T-helper 22 cell (primary cell): ENCODE measurements around the gene FUT8.

Experiments
- DNase-seq: peaks from one replicate; pipeline ENCODE4 v3.0.0-alpha.2; 2020; ENCODE audit warnings: low read depth

Gene FUT8

GRCh38 chr14:65495196-65495595, 82.7 kb downstream of the FUT8 start:
- DNase-seq, result no peak

- DNase-seq, result no peak
Measured at GRCh38 chr14:65496178-65496993, 83.9 kb downstream of the FUT8 start.

GRCh38 chr14:65499138-65499537, 86.6 kb downstream of the FUT8 start:
- no peak for DNase-seq

- no peak for DNase-seq
Measured at GRCh38 chr14:65500075-65500474, 87.5 kb downstream of the FUT8 start.

- DNase-seq, result no peak
Measured at GRCh38 chr14:65501328-65501727, 88.8 kb downstream of the FUT8 start.

GRCh38 chr14:65502676-65503124, 90.2 kb downstream of the FUT8 start:
- no peak for DNase-seq

- no peak for DNase-seq
Measured at GRCh38 chr14:65503771-65504170, 91.2 kb downstream of the FUT8 start.

GRCh38 chr14:65506801-65507200, 94.3 kb downstream of the FUT8 start:
- DNase-seq, result no peak

GRCh38 chr14:65509842-65510241, 97.3 kb downstream of the FUT8 start:
- no peak for DNase-seq

- DNase-seq, result no peak
Measured at GRCh38 chr14:65513671-65514070, 101.1 kb downstream of the FUT8 start.

- DNase-seq, result no peak
Measured at GRCh38 chr14:65517635-65518542, 105.4 kb downstream of the FUT8 start.

- no peak for DNase-seq
Measured at GRCh38 chr14:65528069-65528468, 115.5 kb downstream of the FUT8 start.

- DNase-seq, result no peak
Measured at GRCh38 chr14:65531148-65531547, 118.6 kb downstream of the FUT8 start.

- DNase-seq, result no peak
Measured at GRCh38 chr14:65533736-65534404, 121.3 kb downstream of the FUT8 start.

- no peak for DNase-seq
Measured at GRCh38 chr14:65536781-65537423, 124.4 kb downstream of the FUT8 start.

- no peak for DNase-seq
Measured at GRCh38 chr14:65548878-65549277, 136.3 kb downstream of the FUT8 start.

- no peak for DNase-seq
Measured at GRCh38 chr14:65549429-65549828, 136.9 kb downstream of the FUT8 start.

GRCh38 chr14:65550779-65551643, 138.5 kb downstream of the FUT8 start:
- no peak for DNase-seq

- DNase-seq, result no peak
Measured at GRCh38 chr14:65552724-65553123, 140.2 kb downstream of the FUT8 start.

GRCh38 chr14:65554837-65555236, 142.3 kb downstream of the FUT8 start:
- DNase-seq, result no peak

- DNase-seq, result no peak
Measured at GRCh38 chr14:65555358-65555757, 142.8 kb downstream of the FUT8 start.
